Neural cell (in vitro differentiated cells): ENCODE results near the gene MOV10L1.

Source experiments
- CTCF ChIP-seq: fragments of 450-650 bp; IDR thresholded peaks from 2 replicates; pipeline ENCODE4 v1.5.1; 2014; ENCODE audit warnings: antibody characterized with exemption, mild to moderate bottlenecking, moderate library complexity; ENCODE audit not compliant: poor library complexity, severe bottlenecking
- EP300 ChIP-seq: fragments of 450-650 bp; conservative IDR thresholded peaks from 2 replicates; pipeline ENCODE4 v1.6.1; 2014; ENCODE audit warnings: antibody characterized with exemption, mild to moderate bottlenecking, moderate library complexity; ENCODE audit not compliant: poor library complexity, severe bottlenecking
- EZH2 ChIP-seq: fragments of 200-600, 300-800 bp; shearing (Covaris generic), sonication (generic); IDR thresholded peaks from 2 replicates; pipeline ENCODE4 v1.6.1; 2014; ENCODE audit warnings: antibody characterized with exemption, low read length, borderline replicate concordance, mild to moderate bottlenecking; ENCODE audit not compliant: insufficient read depth, poor library complexity, severe bottlenecking
- MXI1 ChIP-seq: fragments of 450-650 bp; conservative IDR thresholded peaks from 2 replicates; pipeline ENCODE4 v1.6.1; 2014; ENCODE audit warnings: antibody characterized with exemption, mild to moderate bottlenecking; ENCODE audit not compliant: poor library complexity, severe bottlenecking
- POLR2AphosphoS5 ChIP-seq: IDR thresholded peaks from 2 replicates; pipeline ENCODE4 v1.6.1; 2012
- REST ChIP-seq: IDR thresholded peaks from 2 replicates; pipeline ENCODE4 v1.6.1; 2012; ENCODE audit warnings: borderline replicate concordance
- SMC3 ChIP-seq: fragments of 450-650 bp; conservative IDR thresholded peaks from 2 replicates; pipeline ENCODE4 v1.6.1; 2014; ENCODE audit warnings: antibody characterized with exemption, mild to moderate bottlenecking, moderate library complexity; ENCODE audit not compliant: poor library complexity

GRCh38 chr22:50061141-50061823 is 28.5 kb upstream of the MOV10L1 start:
- TF ChIP-seq CTCF (no peak), EZH2 (no peak), POLR2AphosphoS5 (no peak), MXI1 (no peak), EP300 (no peak), SMC3 (no peak), REST (no peak)
